Endothelial cell of hepatic sinusoid (primary cell): ENCODE results near the gene TMEM30A.

Experiments
- in situ Hi-C: cut with HindIII; loops from 2 replicates; pipeline ENCODE4 v1.10.0; 2017; ENCODE audit warnings: low sequenced_read_pairs

The TMEM30A gene

DNA sequence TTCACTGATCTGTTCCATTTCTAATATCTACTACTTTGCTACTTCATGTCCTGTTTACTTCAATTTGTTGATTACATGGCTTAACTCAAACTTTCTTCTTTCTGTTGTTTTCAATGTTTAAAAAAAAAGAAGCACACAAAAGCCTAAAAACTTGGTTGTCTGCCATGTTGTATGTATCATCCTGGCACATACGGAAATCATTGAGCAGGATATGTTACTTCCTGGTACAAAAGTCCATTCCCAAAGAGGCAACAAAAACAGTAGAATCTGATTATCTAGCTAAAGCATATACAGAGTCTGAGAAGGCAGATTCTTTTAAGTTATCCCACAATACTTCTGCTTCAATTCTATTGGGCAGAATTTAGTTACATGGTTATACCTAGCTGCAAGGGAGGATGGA, 64.2 kb downstream of the TMEM30A start:
- in situ Hi-C loops = loop anchor here (25.0 kb wide), 2 partner anchors 1258 to 1433 kb away; no protein-coding TSS in a partner anchor

DNA sequence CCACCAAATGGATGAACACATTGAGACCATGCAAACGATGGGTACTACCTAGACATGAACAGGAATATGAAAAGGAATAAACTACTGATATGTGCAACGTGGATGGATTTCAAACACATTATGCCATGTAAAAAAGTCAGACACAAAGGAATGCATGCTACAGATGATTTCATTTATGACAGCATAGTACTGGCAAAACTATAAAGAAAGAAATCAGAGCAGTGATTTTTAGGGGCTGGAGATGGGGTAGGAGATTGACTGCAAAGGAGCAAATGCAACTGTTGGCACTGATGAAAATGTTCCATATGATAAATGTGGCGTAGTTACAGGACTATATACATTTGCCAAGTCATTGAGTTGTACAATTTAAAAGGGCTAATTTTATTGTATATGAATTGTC, 65.3 kb downstream of the TMEM30A start:
- in situ Hi-C loops = loop anchor here (25.0 kb wide), 2 partner anchors 1257 to 1432 kb away; no protein-coding TSS in a partner anchor

DNA sequence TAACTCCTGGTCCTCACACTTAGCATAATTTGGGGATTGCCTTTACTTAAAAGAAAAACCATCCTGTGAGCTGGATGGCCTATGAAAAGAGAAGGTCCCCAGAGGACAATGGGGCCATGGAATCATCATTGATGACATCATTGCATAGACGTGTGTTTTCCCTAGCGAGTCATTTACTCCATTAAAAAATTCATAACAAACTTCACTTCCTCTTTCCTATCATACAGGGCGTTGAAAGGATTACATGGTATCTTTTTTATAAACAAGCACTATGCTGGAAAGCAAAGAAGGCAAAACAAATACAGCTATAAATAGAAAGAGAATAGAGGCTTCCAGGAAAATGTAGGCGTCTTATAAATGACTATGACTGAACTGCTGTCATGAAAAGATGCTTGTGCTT, 67.4 kb downstream of the TMEM30A start:
- in situ Hi-C loops = loop anchor here (25.0 kb wide), 2 partner anchors 1255 to 1430 kb away; no protein-coding TSS in a partner anchor

DNA sequence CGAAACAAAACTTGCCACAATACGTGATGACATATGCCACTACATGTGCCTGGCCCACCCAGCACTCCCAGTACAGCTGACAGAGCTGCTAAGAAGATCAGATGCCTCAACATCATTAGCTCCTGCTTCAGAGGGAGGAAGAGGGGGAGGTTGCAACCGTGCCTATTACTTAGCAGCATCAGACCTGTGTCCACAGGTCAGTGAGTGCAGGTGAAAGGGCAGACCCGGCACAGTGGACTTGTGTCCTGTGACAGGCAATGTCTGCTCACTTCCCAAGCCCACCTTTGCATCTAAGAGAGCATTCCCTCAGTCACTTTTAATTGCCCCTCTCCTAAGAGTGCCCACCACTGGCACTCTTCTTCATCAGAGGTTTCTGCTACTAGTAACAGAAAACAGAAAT, 69.3 kb downstream of the TMEM30A start:
- in situ Hi-C loops = loop anchor here (25.0 kb wide), 2 partner anchors 1253 to 1428 kb away; no protein-coding TSS in a partner anchor

DNA sequence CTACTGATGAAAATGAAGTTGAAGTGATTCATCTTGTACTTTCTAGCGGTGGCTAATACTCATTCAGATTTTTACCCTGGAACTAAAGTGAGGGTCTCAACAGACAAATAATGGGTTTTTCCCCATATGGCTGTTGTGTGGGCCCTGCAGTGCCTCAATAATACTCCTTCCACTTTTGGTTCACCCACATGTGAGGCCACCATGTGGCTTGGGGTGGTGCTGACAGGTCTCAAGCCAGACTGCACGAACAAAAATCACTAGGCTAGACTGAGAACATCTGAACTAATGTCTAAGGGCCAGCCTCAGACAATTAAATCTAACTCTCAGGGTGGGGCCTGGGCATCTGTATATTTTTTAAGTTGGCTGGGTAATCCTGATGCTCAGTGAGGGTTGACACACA, 70.9 kb downstream of the TMEM30A start:
- in situ Hi-C loops = loop anchor here (5.0 to 25.0 kb wide), 3 partner anchors 1251 to 1426 kb away; no protein-coding TSS in a partner anchor

DNA sequence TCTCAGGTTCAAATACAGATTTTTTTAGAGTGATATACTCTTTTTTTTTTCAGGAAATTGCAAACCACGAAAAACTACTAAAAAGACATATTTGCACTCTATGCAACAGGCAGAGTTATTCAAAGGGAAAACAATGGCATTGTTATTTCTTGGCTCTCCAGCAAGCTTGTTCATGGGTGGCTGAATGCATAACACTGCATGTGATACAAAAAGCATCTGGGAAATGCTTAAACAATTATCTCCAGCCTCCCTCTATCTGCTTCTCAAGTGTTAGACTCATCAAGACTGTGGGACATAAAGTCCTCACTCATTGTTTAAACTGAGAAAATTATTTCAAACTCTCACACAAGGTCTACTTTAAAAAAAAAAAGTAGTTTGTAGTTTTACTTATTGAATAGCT, 71.5 kb downstream of the TMEM30A start:
- in situ Hi-C loops = loop anchor here (5.0 to 25.0 kb wide), 3 partner anchors 1251 to 1426 kb away; no protein-coding TSS in a partner anchor

DNA sequence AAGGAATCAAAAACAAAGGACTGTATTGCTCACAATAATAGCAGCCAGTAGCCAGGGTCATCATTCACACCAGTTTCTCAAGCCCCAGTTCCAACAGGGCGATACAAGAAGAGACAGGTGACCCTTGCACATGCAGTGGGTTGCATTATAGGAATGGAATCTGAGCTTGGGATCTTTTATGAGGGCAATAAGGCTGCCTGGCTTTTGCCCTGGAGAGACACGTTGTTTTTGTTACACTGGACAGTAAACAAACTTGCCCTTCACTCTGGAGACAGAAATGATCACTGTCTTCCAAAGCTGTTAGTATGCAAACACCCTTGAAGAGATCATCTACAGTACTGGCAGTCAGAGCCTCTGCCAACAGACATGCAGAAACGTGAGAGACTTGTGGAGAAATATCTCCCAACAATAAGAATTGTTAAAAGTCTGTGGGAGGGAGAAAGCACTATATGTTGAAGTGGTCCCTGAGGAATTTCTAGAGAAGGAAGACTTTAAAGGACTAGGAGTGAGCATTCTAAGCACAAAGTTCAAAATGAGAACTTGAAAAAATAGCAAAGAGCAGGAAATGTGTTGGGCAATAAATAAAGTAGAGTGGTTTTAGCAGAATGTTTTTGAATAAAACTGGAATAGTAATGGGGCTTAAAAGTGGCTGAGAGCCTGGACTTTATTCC, 72.5 kb downstream of the TMEM30A start:
- in situ Hi-C loops = loop anchor here (5.0 to 25.0 kb wide), 3 partner anchors 1250 to 1425 kb away; no protein-coding TSS in a partner anchor

DNA sequence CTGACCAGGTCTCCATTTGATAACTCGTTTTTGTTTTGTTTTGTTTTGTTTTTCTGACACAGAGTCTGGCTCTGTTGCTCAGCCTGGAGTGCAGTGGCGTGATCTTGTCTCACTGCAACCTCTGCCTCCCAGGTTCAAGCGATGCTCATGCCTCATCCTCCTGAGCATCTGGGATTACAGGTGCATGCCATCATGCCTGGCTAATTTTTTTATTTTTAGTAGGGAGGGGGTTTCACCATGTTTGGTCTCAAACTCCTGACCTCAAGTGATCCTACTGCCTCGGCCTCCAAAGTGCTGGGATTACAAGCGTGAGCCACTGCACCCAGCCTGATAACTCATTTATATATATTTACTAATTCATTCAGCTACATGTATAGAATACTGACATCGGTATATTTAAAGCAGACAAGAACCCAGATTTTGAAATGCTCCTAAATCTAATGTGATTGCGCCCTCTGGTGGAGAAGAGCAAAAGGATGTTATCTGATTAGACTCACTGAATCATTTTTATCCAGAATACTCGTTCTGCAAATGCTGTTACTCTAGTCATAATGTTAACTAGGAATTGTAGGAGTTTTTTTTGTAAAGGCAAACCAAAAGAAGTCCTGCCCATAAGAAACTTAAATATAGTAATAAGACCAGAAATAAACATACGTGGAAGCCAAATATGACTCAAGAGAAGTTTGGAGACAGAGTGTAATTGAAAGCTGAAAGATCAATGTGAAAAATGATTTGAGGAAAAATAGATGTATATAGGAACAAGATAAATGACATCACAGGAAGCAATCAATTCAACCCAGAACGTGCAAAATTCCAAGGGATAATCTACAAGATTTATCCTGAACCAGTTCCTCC, 73.5 kb downstream of the TMEM30A start:
- in situ Hi-C loops = loop anchor here (5.0 to 25.0 kb wide), 3 partner anchors 1249 to 1424 kb away; no protein-coding TSS in a partner anchor

DNA sequence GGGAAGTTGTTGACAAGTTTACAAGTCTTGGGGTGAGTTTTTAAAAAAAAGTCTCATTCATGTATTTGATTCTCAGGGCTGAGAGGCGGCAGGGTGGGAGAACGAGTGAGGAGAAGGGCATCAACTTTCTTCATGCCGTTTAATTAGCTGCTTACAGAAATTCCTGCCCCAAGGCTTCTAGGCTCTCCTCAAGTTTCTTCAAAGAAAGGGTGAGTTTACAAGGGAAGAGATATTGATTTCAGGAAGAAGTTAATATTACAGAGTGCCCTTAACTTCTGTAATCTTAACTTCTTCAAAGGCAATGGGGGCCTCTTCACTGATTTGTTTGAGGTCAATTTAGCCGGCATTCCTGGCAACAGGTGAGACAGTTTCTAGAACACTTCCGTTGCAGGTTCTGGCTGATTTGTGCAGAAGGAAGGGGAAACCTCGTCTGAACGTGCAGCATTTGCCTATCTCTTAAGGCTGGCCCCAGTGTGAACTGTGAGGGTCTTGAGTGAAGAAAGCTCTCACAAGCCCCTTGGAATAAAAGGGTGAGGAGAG, 75.3 kb downstream of the TMEM30A start:
- in situ Hi-C loops = loop anchor here (25.0 kb wide), 2 partner anchors 1247 to 1422 kb away; no protein-coding TSS in a partner anchor

DNA sequence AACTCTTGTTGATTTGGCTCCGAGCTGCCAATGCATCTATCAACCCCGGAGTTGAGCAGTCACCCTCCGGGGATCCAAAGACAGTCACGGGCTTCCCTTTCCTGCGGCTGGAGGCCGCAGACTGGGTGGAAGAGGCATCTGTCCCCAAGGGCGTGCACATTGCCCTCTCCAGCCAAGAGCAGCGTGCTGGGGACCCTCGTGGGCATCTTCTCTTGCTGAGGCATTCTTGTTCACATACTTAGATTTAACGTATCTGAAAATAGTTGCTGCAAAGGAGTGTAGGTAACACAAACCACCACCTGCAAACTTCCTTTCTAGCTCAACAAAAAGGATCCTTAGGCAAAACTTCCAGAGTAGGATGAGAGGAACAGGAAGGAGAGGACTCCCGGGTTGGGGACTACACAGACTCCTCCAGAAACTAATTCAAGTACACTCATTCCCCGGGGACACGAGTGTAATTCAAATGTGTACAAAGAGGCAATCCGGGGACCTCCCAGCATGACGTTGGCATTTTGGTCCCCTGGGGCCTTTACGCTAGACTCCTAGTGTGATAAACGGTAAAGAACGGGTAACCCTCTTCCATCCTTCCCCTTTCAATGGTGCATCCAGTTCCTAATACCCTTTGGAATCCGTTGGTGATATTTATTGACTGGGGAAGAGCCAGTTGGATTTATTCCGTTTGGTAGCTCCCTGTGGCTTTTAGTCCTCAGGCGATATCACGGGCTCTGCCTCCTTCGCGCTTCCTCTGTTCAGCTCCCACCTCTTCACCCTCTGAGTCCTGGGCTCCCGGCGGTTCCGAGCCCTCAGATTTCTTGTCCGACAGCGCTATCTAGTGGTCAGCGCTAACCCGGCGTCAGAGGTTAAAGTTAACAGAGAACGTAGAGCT, 76.1 kb downstream of the TMEM30A start:
- in situ Hi-C loops = loop anchor here (25.0 kb wide), 2 partner anchors 1246 to 1421 kb away; no protein-coding TSS in a partner anchor

DNA sequence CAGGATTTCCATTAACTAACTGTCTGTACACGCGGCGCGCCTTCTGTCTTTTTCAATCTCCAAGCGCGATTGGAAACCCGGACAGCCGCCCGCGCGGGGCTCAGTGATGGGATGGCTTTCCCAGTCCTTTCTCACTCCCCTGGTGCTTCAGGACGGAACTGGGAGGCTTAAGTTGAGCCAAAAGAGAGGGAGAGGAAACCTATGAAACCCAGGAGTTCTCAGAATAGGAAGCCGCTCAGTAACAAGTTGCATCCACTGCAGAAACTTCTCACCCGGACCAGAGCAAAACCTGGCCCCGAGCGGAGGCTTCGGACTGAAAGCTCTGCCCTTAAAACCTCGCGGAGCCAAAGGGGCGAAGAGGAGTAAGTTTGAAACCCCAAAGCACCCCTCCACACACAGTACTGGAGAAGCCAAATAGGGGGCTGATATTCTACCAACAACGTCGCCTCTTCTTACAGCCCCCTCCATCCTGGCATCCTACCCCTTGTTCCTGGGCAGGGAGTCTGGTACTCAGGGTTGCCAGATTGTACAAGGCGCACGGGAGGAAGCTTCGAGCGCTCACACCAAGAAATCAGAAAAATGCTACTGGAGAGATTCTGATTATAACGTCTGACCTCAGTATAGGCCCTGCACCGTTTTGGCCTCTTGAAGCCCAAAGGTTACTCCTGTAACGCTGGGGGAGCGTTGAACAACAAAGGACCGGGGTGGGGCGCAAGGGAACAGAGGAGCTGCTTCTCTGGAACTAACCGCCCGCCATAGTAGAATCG, 77.8 kb downstream of the TMEM30A start:
- in situ Hi-C loops = loop anchor here (25.0 kb wide), 2 partner anchors 1244 to 1419 kb away; no protein-coding TSS in a partner anchor

DNA sequence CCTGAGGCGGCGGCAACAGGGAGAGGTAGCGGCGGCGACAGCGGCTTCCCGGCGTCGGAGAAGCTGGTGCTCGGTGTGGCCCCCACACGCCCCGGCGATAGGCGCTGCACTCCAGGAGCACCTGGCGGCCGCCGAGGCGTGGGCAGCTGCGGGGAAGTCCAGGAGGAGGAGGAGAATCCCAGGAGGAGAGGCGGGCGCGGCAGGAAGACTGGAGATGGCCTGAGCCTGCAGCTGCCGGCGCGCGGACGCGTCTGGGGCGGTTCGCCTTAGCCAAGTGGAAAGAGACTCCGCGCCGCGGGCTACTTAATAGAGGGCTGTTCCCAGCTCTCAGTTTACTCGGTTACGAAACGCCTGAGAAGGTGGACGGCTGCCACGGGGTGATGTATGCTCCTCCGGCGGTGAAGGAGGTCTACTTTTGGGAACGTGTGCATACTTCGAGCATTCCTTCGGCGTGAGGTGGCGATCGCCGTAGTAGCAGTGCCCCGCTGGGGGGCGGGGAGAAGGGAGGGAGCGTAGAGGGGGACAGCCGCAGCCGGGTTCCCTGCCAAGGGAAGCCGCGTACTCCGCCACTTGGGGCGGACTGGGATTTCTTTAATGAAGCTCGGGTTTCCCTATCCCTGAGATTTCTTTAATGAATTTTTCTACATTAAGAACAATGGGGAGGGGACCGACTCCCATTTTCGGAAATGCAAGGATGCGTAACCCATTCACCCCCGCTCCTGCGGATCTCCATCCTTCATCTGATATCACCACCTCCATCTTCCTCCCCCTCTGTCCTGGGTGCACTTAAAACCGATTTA, 78.6 kb downstream of the TMEM30A start, which contains the start of gene COL12A1:
COL12A1 (minus strand) TSS at position 278 of the 800 bp plus-strand sequence. CDS start 3,261 bp downstream, outside the sequence.
- in situ Hi-C loops = loop anchor here (25.0 kb wide), 2 partner anchors 1244 to 1419 kb away; no protein-coding TSS in a partner anchor

DNA sequence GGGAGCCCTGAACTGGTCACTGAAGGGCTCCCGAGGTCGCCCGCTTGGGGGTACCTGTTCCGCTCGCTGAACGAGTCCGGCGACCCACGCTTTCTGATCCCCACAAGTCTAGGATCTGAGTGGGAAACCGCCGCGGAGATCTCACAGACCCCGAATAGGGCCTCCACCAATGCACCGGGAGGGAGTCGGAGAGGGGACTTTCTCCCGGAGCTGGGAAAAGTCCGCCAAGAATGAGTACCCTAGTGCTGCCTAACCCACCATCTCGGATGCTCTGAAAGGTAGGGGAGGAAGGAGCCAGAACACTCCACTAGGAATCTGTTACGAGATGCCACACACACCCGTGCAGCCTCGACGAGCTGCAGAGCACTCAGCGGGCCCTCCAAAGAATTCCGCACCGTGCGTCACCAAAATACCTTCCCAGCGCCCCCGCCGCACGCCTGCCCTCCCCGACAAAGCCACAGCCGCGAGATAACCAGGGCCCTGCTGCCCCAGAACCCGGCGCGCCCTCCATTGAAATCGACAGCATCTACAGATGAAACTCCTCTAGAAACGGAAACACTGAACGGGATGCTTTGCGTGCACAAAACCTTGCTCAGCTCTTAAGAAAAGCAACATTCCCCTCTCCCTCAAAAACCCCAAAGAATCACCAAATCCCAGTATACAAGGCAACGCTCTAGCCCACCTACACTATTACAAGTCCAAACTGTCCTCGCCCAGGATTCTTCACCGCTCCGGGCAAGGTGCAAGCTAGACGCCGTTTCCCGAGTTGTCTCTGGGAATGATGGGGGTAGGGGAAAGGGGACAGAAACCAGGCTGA, 79.4 kb downstream of the TMEM30A start:
- in situ Hi-C loops = loop anchor here (25.0 kb wide), 2 partner anchors 1243 to 1418 kb away; no protein-coding TSS in a partner anchor

DNA sequence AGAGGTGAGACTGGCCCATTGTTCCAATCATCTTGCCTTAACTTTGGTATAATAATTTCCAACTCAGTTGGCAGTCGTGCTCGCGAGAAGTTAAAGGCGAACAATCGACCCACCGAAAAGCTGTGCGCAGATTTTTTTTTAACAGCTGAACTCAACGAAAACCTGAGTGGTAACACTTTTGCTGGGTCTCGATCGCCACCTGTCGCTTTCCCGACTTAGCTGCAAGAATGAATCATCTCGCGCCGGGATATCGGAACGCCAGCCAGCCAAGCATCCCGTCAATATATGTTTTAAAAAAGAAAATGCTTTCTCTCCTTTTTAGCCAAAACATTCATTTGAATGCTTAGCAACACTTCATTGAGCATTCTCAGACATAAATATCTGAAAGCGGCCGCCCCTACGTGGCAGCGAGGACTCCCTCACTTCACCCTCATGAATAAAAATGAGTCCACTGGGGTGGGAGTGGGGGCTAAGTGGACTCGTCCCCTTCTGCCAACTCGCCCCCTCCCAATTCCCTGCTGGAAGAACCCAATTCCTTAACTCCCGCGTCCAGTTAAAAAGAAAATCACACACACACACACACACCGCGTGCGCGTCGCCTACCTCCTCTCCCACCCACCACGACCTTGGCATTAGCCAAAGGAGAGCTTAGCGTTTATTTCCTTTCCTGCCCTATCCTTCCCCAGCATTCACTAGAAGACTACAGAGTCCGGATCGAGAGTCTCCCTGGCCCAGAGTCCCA, 80.2 kb downstream of the TMEM30A start:
- in situ Hi-C loops = loop anchor here (25.0 kb wide), 2 partner anchors 1242 to 1417 kb away; no protein-coding TSS in a partner anchor

DNA sequence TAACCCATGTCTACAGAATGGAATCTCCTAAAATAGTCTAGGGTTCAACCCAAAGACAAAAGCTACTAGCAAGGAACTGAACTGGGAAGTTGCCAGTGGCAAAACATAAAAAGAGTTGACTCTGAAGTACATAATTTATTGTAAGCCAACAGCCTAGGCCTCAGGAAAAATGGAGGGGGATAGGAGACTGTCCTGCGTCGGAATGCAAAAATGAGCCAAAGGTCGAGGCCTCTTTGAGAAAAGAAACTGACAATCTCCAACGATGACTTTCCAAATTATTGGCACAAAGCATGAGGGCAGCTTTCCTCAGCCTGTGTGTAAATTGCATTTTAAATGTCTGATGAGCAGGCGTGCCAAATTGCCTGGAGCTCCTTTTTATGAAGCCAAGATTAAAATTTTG, 80.9 kb downstream of the TMEM30A start:
- in situ Hi-C loops = loop anchor here (25.0 kb wide), 2 partner anchors 1241 to 1416 kb away; no protein-coding TSS in a partner anchor
